Adrenal gland (tissue), 5 donors: ENCODE data around the gene EXOC6B.

Source experiments
- POLR2A ChIP-seq, 2 donors: fragments of 450-650 bp; IDR thresholded peaks; one replicate each; pipeline ENCODE4 v1.6.1; 2017; ENCODE audit warnings: antibody characterized with exemption in 2 of 2, mild to moderate bottlenecking in 2 of 2, moderate library complexity in 1 of 2
- TF ChIP-seq, protein P1 (sequence below), 6 experiments: fragments of 450-650 bp in 4 of 6; fragments of 200-600 bp in 2 of 6; sonication (generic) in 1 of 6; IDR thresholded peaks; 1 replicate in 5 of 6; 2 replicates in 1 of 6; pipeline versions ENCODE4 v1.5.1 to v1.8.0; 2016 to 2021; ENCODE audit warnings: antibody characterized with exemption in 6 of 6, mild to moderate bottlenecking in 2 of 6, moderate library complexity in 1 of 6
- donor health status: DM: no; HTN: no; CAD: no.

DNA sequence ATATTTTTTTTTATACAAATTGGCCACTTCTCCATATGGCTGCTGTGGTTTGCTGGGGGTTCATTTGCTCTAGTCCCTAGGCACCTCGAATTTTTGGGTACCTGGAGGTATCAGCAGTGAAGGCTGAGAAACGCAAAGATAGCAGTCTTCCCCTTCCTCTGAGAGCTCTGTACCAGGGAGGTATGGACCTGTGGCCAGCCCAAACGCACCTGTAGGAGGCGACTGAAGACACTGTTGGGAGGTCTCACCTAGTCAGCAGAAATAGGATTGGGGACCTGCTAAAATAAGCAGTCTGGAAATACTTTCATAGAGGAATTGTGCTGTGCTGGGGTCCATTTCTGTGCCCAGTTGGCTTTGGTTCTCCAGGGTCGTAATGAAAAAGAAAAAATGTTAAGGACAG lies 385.9 kb downstream of the EXOC6B start:
- TF ChIP-seq, protein P1, sequence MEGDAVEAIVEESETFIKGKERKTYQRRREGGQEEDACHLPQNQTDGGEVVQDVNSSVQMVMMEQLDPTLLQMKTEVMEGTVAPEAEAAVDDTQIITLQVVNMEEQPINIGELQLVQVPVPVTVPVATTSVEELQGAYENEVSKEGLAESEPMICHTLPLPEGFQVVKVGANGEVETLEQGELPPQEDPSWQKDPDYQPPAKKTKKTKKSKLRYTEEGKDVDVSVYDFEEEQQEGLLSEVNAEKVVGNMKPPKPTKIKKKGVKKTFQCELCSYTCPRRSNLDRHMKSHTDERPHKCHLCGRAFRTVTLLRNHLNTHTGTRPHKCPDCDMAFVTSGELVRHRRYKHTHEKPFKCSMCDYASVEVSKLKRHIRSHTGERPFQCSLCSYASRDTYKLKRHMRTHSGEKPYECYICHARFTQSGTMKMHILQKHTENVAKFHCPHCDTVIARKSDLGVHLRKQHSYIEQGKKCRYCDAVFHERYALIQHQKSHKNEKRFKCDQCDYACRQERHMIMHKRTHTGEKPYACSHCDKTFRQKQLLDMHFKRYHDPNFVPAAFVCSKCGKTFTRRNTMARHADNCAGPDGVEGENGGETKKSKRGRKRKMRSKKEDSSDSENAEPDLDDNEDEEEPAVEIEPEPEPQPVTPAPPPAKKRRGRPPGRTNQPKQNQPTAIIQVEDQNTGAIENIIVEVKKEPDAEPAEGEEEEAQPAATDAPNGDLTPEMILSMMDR (IDR thresholded peaks at IDR 0.05), result no peak
- TF ChIP-seq POLR2A (IDR thresholded peaks at IDR 0.05), result no peak
